ENCODE measurements around the gene RBM17. TPM values are rescaled to one million over a fixed set of nuclear protein-coding genes. Genes with fewer than 3 reads are reported as not detected.

Gene RBM17
- total RNA-seq, 1 experiment from 2014 or later: 160 TPM

- TF ChIP-seq ARID4B (CRISPR knock-in tag; IDR thresholded peaks at IDR 0.05; ENCODE audit: borderline replicate concordance) (peak; percentile 62; the same call in 1 of the 2 replicates), HMGXB4 (CRISPR knock-in tag; IDR thresholded peaks at IDR 0.05) (peak; percentile 47; the same call in 1 of the 2 replicates), GABPB1 (CRISPR knock-in tag; IDR thresholded peaks at IDR 0.05) (peak; percentile 45; the same call in 1 of the 2 replicates), SMAD4 (CRISPR knock-in tag; IDR thresholded peaks at IDR 0.05) (no peak)
- TF ChIP-seq, protein P1, sequence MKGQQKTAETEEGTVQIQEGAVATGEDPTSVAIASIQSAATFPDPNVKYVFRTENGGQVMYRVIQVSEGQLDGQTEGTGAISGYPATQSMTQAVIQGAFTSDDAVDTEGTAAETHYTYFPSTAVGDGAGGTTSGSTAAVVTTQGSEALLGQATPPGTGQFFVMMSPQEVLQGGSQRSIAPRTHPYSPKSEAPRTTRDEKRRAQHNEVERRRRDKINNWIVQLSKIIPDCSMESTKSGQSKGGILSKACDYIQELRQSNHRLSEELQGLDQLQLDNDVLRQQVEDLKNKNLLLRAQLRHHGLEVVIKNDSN (CRISPR knock-in tag; IDR thresholded peaks at IDR 0.05): 0 out of 2 replicates have a peak, but pooled peaks have one; percentile 9
- TF ChIP-seq, protein P2, sequence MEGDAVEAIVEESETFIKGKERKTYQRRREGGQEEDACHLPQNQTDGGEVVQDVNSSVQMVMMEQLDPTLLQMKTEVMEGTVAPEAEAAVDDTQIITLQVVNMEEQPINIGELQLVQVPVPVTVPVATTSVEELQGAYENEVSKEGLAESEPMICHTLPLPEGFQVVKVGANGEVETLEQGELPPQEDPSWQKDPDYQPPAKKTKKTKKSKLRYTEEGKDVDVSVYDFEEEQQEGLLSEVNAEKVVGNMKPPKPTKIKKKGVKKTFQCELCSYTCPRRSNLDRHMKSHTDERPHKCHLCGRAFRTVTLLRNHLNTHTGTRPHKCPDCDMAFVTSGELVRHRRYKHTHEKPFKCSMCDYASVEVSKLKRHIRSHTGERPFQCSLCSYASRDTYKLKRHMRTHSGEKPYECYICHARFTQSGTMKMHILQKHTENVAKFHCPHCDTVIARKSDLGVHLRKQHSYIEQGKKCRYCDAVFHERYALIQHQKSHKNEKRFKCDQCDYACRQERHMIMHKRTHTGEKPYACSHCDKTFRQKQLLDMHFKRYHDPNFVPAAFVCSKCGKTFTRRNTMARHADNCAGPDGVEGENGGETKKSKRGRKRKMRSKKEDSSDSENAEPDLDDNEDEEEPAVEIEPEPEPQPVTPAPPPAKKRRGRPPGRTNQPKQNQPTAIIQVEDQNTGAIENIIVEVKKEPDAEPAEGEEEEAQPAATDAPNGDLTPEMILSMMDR (IDR thresholded peaks at IDR 0.05): peak; percentile 55
These were observed 2.2 kb upstream of the RBM17 start (continued) for GRCh38 chr10:6086375-6087233.

GRCh38 chr10:6089334-6090219 is 743 bp downstream of the RBM17 start:
- Mint-ChIP-seq H3K36me3 (no peaks in the 10 kb centered on the region), H3K4me1 (peaks cover 50% of the 10 kb centered on the region), H3K4me3 (peak overlapping the region; percentile 93), H3K27ac (peak overlapping the region; percentile 85), H3K9me3 (no peaks in the 10 kb centered on the region), H3K27me3 (ENCODE audit: low read depth) (no peaks in the 10 kb centered on the region; the same call in 1 of the 2 replicates)
- ChIA-PET POLR2A (interaction anchor here (0.6 kb wide), 2 partner anchors 9 to 298 kb away, joined by 7 to 13 read pairs; no protein-coding TSS in a partner anchor), CTCF (interaction anchor here (0.9 to 1.4 kb wide), 4 partner anchors 19 to 312 kb away, joined by 4 to 7 read pairs (median 5); no protein-coding TSS in a partner anchor)
- ATAC-seq (peak; percentile 12), DNase-seq (ENCODE audit: low spot score) (peak; percentile 51)
- TF ChIP-seq ZNF219 (CRISPR knock-in tag; IDR thresholded peaks at IDR 0.05; ENCODE audit: borderline replicate concordance) (peak; percentile 46; the same call in 1 of the 2 replicates), E2F5 (CRISPR knock-in tag; IDR thresholded peaks at IDR 0.05) (no peak), ZNF396 (CRISPR knock-in tag; IDR thresholded peaks at IDR 0.05; ENCODE audit: borderline replicate concordance) (no peak), MAX (CRISPR knock-in tag; IDR thresholded peaks at IDR 0.05) (peak; percentile 64; the same call in 1 of the 2 replicates), NR3C1 (CRISPR knock-in tag; conservative IDR thresholded peaks at IDR 0.05; ENCODE audit: low read depth) (peak; percentile 75; the same call in 1 of the 2 replicates), CBFB (CRISPR knock-in tag; IDR thresholded peaks at IDR 0.05; ENCODE audit: low read depth) (no peak)
- TF ChIP-seq, protein P3, sequence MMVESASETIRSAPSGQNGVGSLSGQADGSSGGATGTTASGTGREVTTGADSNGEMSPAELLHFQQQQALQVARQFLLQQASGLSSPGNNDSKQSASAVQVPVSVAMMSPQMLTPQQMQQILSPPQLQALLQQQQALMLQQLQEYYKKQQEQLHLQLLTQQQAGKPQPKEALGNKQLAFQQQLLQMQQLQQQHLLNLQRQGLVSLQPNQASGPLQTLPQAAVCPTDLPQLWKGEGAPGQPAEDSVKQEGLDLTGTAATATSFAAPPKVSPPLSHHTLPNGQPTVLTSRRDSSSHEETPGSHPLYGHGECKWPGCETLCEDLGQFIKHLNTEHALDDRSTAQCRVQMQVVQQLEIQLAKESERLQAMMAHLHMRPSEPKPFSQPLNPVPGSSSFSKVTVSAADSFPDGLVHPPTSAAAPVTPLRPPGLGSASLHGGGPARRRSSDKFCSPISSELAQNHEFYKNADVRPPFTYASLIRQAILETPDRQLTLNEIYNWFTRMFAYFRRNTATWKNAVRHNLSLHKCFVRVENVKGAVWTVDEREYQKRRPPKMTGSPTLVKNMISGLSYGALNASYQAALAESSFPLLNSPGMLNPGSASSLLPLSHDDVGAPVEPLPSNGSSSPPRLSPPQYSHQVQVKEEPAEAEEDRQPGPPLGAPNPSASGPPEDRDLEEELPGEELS (CRISPR knock-in tag; IDR thresholded peaks at IDR 0.05): 0 out of 2 replicates have a peak, but pooled peaks have one; percentile 6
- TF ChIP-seq, protein P4, sequence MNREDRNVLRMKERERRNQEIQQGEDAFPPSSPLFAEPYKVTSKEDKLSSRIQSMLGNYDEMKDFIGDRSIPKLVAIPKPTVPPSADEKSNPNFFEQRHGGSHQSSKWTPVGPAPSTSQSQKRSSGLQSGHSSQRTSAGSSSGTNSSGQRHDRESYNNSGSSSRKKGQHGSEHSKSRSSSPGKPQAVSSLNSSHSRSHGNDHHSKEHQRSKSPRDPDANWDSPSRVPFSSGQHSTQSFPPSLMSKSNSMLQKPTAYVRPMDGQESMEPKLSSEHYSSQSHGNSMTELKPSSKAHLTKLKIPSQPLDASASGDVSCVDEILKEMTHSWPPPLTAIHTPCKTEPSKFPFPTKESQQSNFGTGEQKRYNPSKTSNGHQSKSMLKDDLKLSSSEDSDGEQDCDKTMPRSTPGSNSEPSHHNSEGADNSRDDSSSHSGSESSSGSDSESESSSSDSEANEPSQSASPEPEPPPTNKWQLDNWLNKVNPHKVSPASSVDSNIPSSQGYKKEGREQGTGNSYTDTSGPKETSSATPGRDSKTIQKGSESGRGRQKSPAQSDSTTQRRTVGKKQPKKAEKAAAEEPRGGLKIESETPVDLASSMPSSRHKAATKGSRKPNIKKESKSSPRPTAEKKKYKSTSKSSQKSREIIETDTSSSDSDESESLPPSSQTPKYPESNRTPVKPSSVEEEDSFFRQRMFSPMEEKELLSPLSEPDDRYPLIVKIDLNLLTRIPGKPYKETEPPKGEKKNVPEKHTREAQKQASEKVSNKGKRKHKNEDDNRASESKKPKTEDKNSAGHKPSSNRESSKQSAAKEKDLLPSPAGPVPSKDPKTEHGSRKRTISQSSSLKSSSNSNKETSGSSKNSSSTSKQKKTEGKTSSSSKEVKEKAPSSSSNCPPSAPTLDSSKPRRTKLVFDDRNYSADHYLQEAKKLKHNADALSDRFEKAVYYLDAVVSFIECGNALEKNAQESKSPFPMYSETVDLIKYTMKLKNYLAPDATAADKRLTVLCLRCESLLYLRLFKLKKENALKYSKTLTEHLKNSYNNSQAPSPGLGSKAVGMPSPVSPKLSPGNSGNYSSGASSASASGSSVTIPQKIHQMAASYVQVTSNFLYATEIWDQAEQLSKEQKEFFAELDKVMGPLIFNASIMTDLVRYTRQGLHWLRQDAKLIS (CRISPR knock-in tag; IDR thresholded peaks at IDR 0.05; ENCODE audit: borderline replicate concordance): no peak
